ENCODE data around the gene SH3GLB1. TPM values are rescaled to one million over a fixed set of nuclear protein-coding genes. Genes with fewer than 3 reads are reported as not detected.
A peak's percentile ranks its signal among the peaks of the same experiment; 100 is the strongest.

Gene SH3GLB1
- total RNA-seq, 1 experiment from 2014 or later: 36.6 TPM

- Histone ChIP-seq H2AFZ (ENCODE audit: low read length) (no peak overlapping the region), H3K23ac (ENCODE audit: insufficient read length, low read depth, low read length) (no peak overlapping the region), H3T11ph (ENCODE audit: low read length) (no peak overlapping the region), H2BK20ac (ENCODE audit: low read depth, low read length, poor library complexity, severe bottlenecking) (no peak overlapping the region), H3K18ac (ENCODE audit: insufficient read length, low read depth, low read length) (no peak overlapping the region), H4K91ac (ENCODE audit: insufficient read length, low read depth, low read length) (no peak overlapping the region), H3K27ac (ENCODE audit: insufficient read length, low read depth, low read length) (no peak overlapping the region), H3K14ac (ENCODE audit: insufficient read depth, low read length) (no peak overlapping the region), H4K8ac (replicated peaks; ENCODE audit: insufficient read length, low read depth, low read length) (no peak overlapping the region), H3K4me1 (ENCODE audit: insufficient read depth, low read length) (peaks cover 3% of the 10 kb centered on the region; the same call in 1 of the 2 replicates), H2BK12ac (ENCODE audit: insufficient read length, low read depth, low read length) (no peak overlapping the region), H2AK5ac (ENCODE audit: insufficient read length, low read length) (no peak overlapping the region), H3K56ac (ENCODE audit: insufficient read length, low read depth, low read length) (no peak overlapping the region), H3K79me1 (ENCODE audit: insufficient read depth, low read depth, low read length, poor library complexity, severe bottlenecking) (no peaks in the 10 kb centered on the region), H4K5ac (ENCODE audit: insufficient read length, low read depth, low read length) (no peak overlapping the region), H3K9ac (ENCODE audit: extremely low read depth, insufficient read length, low read length) (no peak overlapping the region), H2BK120ac (ENCODE audit: low read depth, low read length, poor library complexity, severe bottlenecking) (no peak overlapping the region), H2BK5ac (ENCODE audit: insufficient read length, low read length) (no peak overlapping the region), H2BK15ac (ENCODE audit: low read depth, low read length) (no peak overlapping the region), H3K9me3 (ENCODE audit: control insufficient read depth, low read depth, low read length) (no peaks in the 10 kb centered on the region), H3K27me3 (ENCODE audit: insufficient read depth, low read length) (no peaks in the 10 kb centered on the region), H3K23me2 (ENCODE audit: insufficient read length, low read depth, low read length, poor library complexity, severe bottlenecking) (no peaks in the 10 kb centered on the region), H3K4ac (ENCODE audit: low read depth, low read length) (no peak overlapping the region), H4K20me1 (ENCODE audit: control insufficient read depth, insufficient read depth, insufficient read length) (no peaks in the 10 kb centered on the region), H3K4me2 (ENCODE audit: insufficient read depth, insufficient read length, low read length) (no peak overlapping the region), H3K79me2 (ENCODE audit: insufficient read depth, low read length) (no peaks in the 10 kb centered on the region)
- no peak overlapping the region for H3K27ac Mint-ChIP-seq
- DNase-seq: peak; percentile 51
- no peaks in the 10 kb centered on the region; the same call in 1 of the 2 replicates for H3K27me3 Mint-ChIP-seq (ENCODE audit: low read depth)
- no CpG with 5 or more reads among the region's 11 CpGs for WGBS (ENCODE audit: extremely low coverage, insufficient read length, low lambda C conversion rate)
- TF ChIP-seq CTCF (conservative IDR thresholded peaks at IDR 0.05): no peak
- H3K9me3 Mint-ChIP-seq: no peaks in the 10 kb centered on the region
- no peak overlapping the region for H3K4me3 Mint-ChIP-seq
- H3K4me1 Mint-ChIP-seq: peaks cover 20% of the 10 kb centered on the region in 2 experiments
- no peaks in the 10 kb centered on the region for H3K36me3 Mint-ChIP-seq (ENCODE audit: insufficient read depth in 1 of 3, low read depth in 3 of 3)
Measured at GRCh38 chr1:86774305-86775295, 70.2 kb downstream of the SH3GLB1 start.

All from H9 (cell line).